ENCODE measurements around the gene OPRL1. TPM values are rescaled to one million over a fixed set of nuclear protein-coding genes. Genes with fewer than 3 reads are reported as not detected.

Gene OPRL1
- total and polyA plus RNA-seq, 2 of the 8 experiments (the other 6 are each of a cell fraction or from before 2014, with no cell fraction given): 0.63 to 0.98 TPM

GRCh38 chr20:64032706-64033624, 46.9 kb upstream of the OPRL1 start:
- no peak overlapping the region for H3K4me3 ChIP-seq (ENCODE audit: extremely low read depth in 1 of 4, insufficient read depth in 2 of 4, low read depth in 3 of 4, low read length in 4 of 4)
- H4K8ac ChIP-seq (ENCODE audit: extremely low read depth, insufficient read depth, low read length): no peak overlapping the region
- H2BK5ac ChIP-seq (ENCODE audit: low read depth, low read length): no peak overlapping the region
- peaks cover 11 to 29% (median 21%) of the 10 kb centered on the region in 4 experiments; a peak in 7 of 8 replicates for H3K36me3 ChIP-seq (ENCODE audit: control insufficient read depth in 2 of 4, insufficient read depth in 4 of 4, low read length in 3 of 4)
- H2AFZ ChIP-seq (ENCODE audit: low read length): no peak overlapping the region
- ChIA-PET POLR2A (ENCODE audit: partially characterized antibody) (interaction anchor here (1.1 to 1.7 kb wide), 3 partner anchors 10 to 53 kb away, joined by 4 to 5 read pairs (median 4); partner anchors contain the start of gene SAMD10), CTCF (ENCODE audit: partially characterized antibody) (interaction anchor here (0.7 to 1.8 kb wide), 4 partner anchors 27 to 81 kb away, joined by 3 to 6 read pairs (median 4); partner anchors contain the start of gene SAMD10)
- no peak overlapping the region for H3K4ac ChIP-seq (replicated peaks; ENCODE audit: insufficient read length, low read depth, low read length)
- no peak overlapping the region for H4K5ac ChIP-seq (ENCODE audit: insufficient read length, low read depth, low read length)
- WGBS, 2 experiments (ENCODE audit: extremely low coverage in 1 of 2, insufficient coverage in 1 of 2, insufficient read length in 1 of 2, insufficient replicate concordance in 2 of 2, low coverage in 1 of 2, low lambda C conversion rate in 2 of 2, missing lambda C conversion rate in 1 of 2): 90% methylated on average over 31 of the region's 31 CpGs; no CpG with 5 or more reads in 1 of the 2 experiments
- no peak overlapping the region for H3K14ac ChIP-seq (ENCODE audit: insufficient read length)
- no peak overlapping the region for H3K56ac ChIP-seq (replicated peaks; ENCODE audit: insufficient read length, low read depth, low read length)
- H4K20me1 ChIP-seq (replicated peaks in 1 of 2; ENCODE audit: control insufficient read depth in 1 of 2, insufficient read depth in 2 of 2, low read length in 2 of 2): peaks cover 0 to 5% of the 10 kb centered on the region in 2 experiments
- H4K91ac ChIP-seq (replicated peaks; ENCODE audit: insufficient read length, low read length): no peak overlapping the region
- no peak overlapping the region for H2BK20ac ChIP-seq (ENCODE audit: low read length)
- H2BK120ac ChIP-seq (replicated peaks; ENCODE audit: low read depth, low read length): no peak overlapping the region
- no peak overlapping the region for H3K9ac ChIP-seq (replicated peaks in 1 of 4; ENCODE audit: extremely low read depth in 1 of 4, low read depth in 3 of 4, low read length in 3 of 4)
- DNase-seq (ENCODE audit: low read depth in 1 of 2, low spot score in 2 of 2) (no peak), FAIRE-seq (no peak)
- no peak overlapping the region for H2AK5ac ChIP-seq (ENCODE audit: low read depth, low read length)
- no peaks in the 10 kb centered on the region; the same call in 1 of the 2 replicates for H3K79me1 ChIP-seq (ENCODE audit: low read depth, low read length)
- H3K79me2 ChIP-seq (ENCODE audit: control insufficient read depth in 1 of 2, insufficient read depth in 2 of 2, low read length in 2 of 2): no peaks in the 10 kb centered on the region
- H2BK15ac ChIP-seq (ENCODE audit: low read length): no peak overlapping the region
- H3K23me2 ChIP-seq (ENCODE audit: low read depth, low read length): no peaks in the 10 kb centered on the region; the same call in 1 of the 2 replicates
- peaks cover 0 to 9% (median 4%) of the 10 kb centered on the region in 4 experiments; a peak in 4 of 7 replicates for H3K27me3 ChIP-seq (replicated peaks in 1 of 4; ENCODE audit: control insufficient read depth in 3 of 4, extremely low read depth in 1 of 4, insufficient read depth in 3 of 4, low read length in 3 of 4)
- no peak overlapping the region for H3K23ac ChIP-seq (ENCODE audit: insufficient read length)
- no peak overlapping the region for H3K18ac ChIP-seq (ENCODE audit: extremely low read depth, low read length)
- H2BK12ac ChIP-seq (ENCODE audit: low read depth, low read length): no peak overlapping the region
- peaks cover 0 to 19% (median 15%) of the 10 kb centered on the region in 4 experiments; a peak in 6 of 7 replicates for H3K4me1 ChIP-seq (replicated peaks in 1 of 4; ENCODE audit: control insufficient read depth in 3 of 4, insufficient read depth in 4 of 4, low read length in 3 of 4)
- no peaks in the 10 kb centered on the region for H3K9me3 ChIP-seq (ENCODE audit: insufficient read depth in 2 of 2, low read depth in 1 of 2, low read length in 1 of 2)
- H3K27ac ChIP-seq (ENCODE audit: low read depth, low read length): no peak overlapping the region
- no peak overlapping the region for H3K4me2 ChIP-seq (ENCODE audit: insufficient read depth in 1 of 2, low read depth in 2 of 2, low read length in 2 of 2)
- TF ChIP-seq KDM5A (IDR thresholded peaks at IDR 0.05; ENCODE audit: low read length) (no peak), TAF1 (IDR thresholded peaks at IDR 0.05; ENCODE audit: low read depth, low read length) (no peak), ASH2L (IDR thresholded peaks at IDR 0.05; ENCODE audit: low read length) (no peak), RNF2 (IDR thresholded peaks at IDR 0.05; ENCODE audit: borderline replicate concordance, low read depth, low read length, missing control alignments, poor library complexity, severe bottlenecking) (no peak), POLR2AphosphoS5 (IDR thresholded peaks at IDR 0.05; ENCODE audit: low read depth, low read length) (no peak), SAP30 (IDR thresholded peaks at IDR 0.05; ENCODE audit: insufficient read depth, insufficient replicate concordance, low read length) (no peak), POLR2A (IDR thresholded peaks at IDR 0.05; ENCODE audit: control extremely low read depth in 1 of 2, low read depth in 2 of 2, low read length in 2 of 2) (no peak), HDAC2 (IDR thresholded peaks at IDR 0.05; ENCODE audit: borderline replicate concordance in 1 of 2, low read depth in 2 of 2, low read length in 2 of 2) (no peak), BCL11A (IDR thresholded peaks at IDR 0.05; ENCODE audit: low read depth in 2 of 2, low read length in 2 of 2) (no peak), TCF12 (IDR thresholded peaks at IDR 0.05; ENCODE audit: low read depth, low read length) (no peak), GABPA (IDR thresholded peaks at IDR 0.05; ENCODE audit: borderline replicate concordance, insufficient read depth, low read length) (no peak)
